Kidney epithelial cell (primary cell): ENCODE data around the gene SULT4A1. TPM values are rescaled to one million over a fixed set of nuclear protein-coding genes. Genes with fewer than 3 reads are reported as not detected.

Source experiments
- DNase-seq: peaks from one replicate; pipeline ENCODE4 v3.0.0-alpha.2; 2010; ENCODE audit warnings: low read depth
- H3K27me3 ChIP-seq: 2 replicates; pipeline ENCODE4 v1.6.0; 2011; ENCODE audit warnings: low read length; ENCODE audit not compliant: control insufficient read depth, insufficient read depth
- H3K36me3 ChIP-seq: 2 replicates; pipeline ENCODE4 v1.5.1; 2011; ENCODE audit warnings: low read length; ENCODE audit not compliant: control insufficient read depth, insufficient read depth
- H3K4me3 ChIP-seq: 2 replicates; pipeline ENCODE4 v1.5.1; 2011; ENCODE audit warnings: low read depth, mild to moderate bottlenecking, control low read depth, low read length
- CTCF ChIP-seq: IDR thresholded peaks from 2 replicates; pipeline ENCODE4 v1.5.1; 2011; ENCODE audit warnings: mild to moderate bottlenecking, moderate library complexity, low read length, control low read depth, inconsistent platforms; ENCODE audit not compliant: insufficient read depth, poor library complexity, severe bottlenecking
- total RNA-seq: library from RNA; depleted of rRNA; stranded (reverse); fragments of >200 nt; gene quantifications from 2 replicates; pipeline ENCODE4 v1.2.3, GENCODE V29; 2015

SULT4A1 gene
- total RNA-seq, 1 donor from 2014 or later = 1.8 TPM

DNA sequence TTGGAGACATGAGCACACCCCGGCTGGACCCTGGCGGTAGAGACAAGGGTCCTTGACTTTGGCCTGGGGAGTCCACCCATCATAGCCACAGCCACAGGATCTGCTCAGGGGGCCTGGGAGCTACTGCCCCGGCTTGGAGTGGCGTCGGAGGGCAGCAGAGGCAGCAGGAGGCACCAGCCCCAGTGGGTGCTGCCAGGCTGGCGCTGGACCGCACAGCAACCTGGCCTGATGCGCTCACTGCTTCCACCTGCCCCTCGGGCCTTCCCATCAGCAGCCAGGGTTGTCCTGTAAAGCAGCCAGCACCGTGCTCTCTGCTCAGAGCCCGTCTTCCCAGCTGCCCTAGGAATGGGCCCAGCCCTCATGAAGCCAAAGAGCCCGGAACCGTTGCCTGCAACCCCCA lies 21.9 kb downstream of the SULT4A1 start:
- DNase-seq = no peak
- no peaks in the 10 kb centered on the region for H3K36me3 ChIP-seq
- H3K4me3 ChIP-seq = no peak overlapping the region
- H3K27me3 ChIP-seq = peaks cover 6% of the 10 kb centered on the region
- TF ChIP-seq CTCF = no peak

DNA sequence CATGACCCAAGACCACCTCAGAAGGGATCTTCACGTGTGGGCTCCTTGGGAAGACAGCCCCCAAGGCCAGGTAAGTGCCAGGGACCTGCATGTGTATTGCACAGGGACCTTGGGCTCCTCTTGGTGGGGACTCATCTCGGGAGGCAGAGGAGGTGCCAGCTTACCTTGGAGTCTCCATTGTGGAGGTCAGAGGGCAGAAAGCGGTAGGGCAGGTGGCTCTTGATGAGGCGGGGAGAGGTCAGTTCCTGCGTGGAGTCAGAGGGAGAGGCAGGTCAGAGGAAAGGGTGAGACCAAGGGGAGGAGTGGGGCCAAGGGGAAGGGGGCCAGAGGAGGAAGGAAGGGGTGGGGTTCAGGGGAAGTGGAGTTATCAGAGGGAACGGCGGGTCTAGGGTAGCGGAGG lies 22.5 kb downstream of the SULT4A1 start:
- no peaks in the 10 kb centered on the region for H3K36me3 ChIP-seq
- no peak for DNase-seq
- H3K4me3 ChIP-seq = no peak overlapping the region
- TF ChIP-seq CTCF = no peak
- H3K27me3 ChIP-seq = peaks cover 7% of the 10 kb centered on the region

DNA sequence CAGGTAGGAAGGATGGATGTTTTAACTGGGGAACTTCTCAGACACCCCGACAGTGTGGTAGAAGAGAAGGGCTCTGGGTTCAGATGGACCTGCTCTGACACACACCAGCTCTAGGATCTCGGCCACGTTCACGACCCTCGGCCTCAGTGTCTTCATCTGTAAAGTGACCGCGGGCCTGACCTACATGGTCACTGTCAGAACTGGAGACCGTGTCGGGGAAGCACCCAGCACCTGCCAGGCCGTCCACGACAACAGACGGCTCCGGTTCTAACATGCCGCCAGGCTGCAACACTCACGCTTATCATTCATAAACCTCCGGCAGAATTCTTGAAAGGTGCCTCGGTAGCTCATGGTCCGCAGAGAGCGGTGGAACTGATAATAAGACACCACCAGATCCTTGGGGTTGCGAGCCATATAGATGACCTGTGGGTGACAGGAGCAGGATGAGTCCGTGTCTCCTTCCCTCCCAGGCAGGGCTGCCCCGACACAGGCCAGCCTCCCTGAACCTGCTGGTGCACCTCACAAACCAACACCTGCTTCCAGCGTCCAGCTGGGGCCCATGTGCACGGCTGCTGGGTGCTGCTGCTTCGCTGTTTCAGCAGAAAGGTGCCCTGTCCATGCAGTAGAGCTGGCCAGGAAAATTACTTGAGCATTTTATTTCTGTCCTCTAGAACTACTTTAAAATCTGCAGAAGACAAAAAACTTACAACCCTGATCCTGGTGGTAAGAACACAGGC lies 23.6 kb downstream of the SULT4A1 start:
- Histone ChIP-seq H3K36me3 (no peaks in the 10 kb centered on the region), H3K27me3 (peaks cover 10% of the 10 kb centered on the region), H3K4me3 (no peak overlapping the region)
- no peak for DNase-seq
- no peak for TF ChIP-seq CTCF

DNA sequence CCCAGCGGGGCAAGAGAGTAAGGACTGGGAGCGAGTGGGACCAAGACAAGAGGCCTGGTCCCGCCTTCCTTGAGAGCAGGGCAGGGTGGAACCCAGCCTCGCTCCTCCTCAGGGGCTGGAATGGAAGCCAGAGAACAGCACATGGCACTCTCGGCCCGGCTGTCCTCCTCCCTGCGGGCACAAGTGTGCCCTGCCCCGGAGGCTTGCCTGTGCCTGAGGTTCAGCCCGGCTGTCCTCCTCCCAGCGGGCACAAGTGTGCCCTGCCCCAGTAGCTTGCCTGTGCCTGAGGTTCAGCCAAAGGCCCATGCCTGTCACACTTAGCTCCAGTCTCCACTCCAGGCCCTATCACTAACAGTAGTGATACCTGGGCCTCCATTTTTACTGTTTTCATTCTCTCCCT lies 24.2 kb downstream of the SULT4A1 start:
- Histone ChIP-seq H3K4me3 (no peak overlapping the region), H3K27me3 (peaks cover 13% of the 10 kb centered on the region), H3K36me3 (no peaks in the 10 kb centered on the region)
- DNase-seq = no peak
- TF ChIP-seq CTCF = no peak

DNA sequence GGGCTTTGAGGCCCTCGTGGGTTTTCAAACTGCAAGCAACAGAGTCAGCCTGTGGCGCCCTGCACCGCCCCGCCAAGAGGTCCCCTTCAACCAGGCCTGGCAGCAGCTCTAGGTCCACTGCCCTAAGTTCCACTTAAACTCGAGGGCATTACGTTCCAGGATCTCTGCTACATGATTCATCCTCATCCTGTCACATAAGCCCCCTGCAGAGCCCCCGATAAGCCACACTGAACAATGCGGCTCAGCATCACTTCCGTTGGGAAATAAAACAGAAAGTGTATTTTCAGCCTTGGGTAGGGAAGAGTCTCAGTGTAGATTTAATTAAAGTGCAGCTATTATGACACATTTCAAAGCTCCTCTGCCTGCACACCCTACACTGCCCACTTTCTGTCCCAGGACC lies 24.6 kb downstream of the SULT4A1 start:
- Histone ChIP-seq H3K4me3 (no peak overlapping the region), H3K36me3 (no peaks in the 10 kb centered on the region), H3K27me3 (peaks cover 16% of the 10 kb centered on the region)
- no peak for TF ChIP-seq CTCF
- no peak for DNase-seq

- no peak overlapping the region for H3K4me3 ChIP-seq
- peaks cover 20% of the 10 kb centered on the region for H3K27me3 ChIP-seq
- TF ChIP-seq CTCF = no peak
- no peaks in the 10 kb centered on the region for H3K36me3 ChIP-seq
- no peak for DNase-seq
Measured at GRCh38 chr22:43835736-43836135, 26.6 kb downstream of the SULT4A1 start.
